Testis (tissue), 2 donors: ENCODE results near the gene PIK3CD.

ENCODE experiments used
- POLR2A ChIP-seq: fragments of 450-650 bp; IDR thresholded peaks from one replicate; pipeline ENCODE4 v1.6.1; 2017; ENCODE audit warnings: antibody characterized with exemption, mild to moderate bottlenecking, moderate library complexity
- TF ChIP-seq, protein P1 (sequence below), 3 experiments: fragments of 450-650 bp in 2 of 3; fragments of 200-600 bp in 1 of 3; sonication (generic) in 1 of 3; IDR thresholded peaks; one replicate each; pipeline ENCODE4 v1.5.1; 2016 to 2019; ENCODE audit warnings: antibody characterized with exemption in 3 of 3, mild to moderate bottlenecking in 2 of 3, moderate library complexity in 1 of 3

DNA sequence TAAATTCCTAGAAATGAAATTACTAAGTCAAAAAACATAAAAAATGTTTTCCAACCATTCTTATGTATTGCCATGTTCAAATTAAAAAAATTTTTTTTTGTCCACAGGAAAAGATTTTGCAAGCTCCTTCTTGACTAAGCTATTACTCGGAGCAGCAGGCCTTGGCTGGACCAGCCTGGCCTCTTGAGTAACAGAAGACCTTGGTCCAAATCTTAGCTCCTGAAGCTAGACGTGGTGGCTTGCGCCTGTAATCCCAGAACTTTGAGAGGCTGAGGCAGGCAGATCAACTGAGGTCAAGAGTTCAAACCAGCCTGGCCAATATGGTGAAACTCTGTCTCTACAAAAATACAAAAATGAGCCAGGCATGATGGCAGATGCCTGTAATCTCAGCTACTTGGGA, 94.7 kb downstream of the PIK3CD start:
- TF ChIP-seq POLR2A, result no peak
- TF ChIP-seq, protein P1, sequence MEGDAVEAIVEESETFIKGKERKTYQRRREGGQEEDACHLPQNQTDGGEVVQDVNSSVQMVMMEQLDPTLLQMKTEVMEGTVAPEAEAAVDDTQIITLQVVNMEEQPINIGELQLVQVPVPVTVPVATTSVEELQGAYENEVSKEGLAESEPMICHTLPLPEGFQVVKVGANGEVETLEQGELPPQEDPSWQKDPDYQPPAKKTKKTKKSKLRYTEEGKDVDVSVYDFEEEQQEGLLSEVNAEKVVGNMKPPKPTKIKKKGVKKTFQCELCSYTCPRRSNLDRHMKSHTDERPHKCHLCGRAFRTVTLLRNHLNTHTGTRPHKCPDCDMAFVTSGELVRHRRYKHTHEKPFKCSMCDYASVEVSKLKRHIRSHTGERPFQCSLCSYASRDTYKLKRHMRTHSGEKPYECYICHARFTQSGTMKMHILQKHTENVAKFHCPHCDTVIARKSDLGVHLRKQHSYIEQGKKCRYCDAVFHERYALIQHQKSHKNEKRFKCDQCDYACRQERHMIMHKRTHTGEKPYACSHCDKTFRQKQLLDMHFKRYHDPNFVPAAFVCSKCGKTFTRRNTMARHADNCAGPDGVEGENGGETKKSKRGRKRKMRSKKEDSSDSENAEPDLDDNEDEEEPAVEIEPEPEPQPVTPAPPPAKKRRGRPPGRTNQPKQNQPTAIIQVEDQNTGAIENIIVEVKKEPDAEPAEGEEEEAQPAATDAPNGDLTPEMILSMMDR (IDR thresholded peaks at IDR 0.05), result no peak
